GM12878 (cell line): Measurements from ENCODE around the gene PRKN. TPM values are rescaled to one million over a fixed set of nuclear protein-coding genes. Genes with fewer than 3 reads are reported as not detected.

Experiments used
- ATAC-seq: fragments of 200-7000 bp; cut with Tn5 transposase; 3 replicates; pipeline ENCODE4 v1.9.1; 2020; ENCODE audit warnings: mild to moderate bottlenecking, moderate library complexity
- BruUV-seq: library from RNA; stranded (reverse); fragments of 400-500 nt; replicated peaks from 2 replicates; lab custom pipeline; 2021; lab: Mats Ljungman, UMichigan
- CTCF ChIA-PET: fragments of 300-600 bp; sonication (Branson Sonifier 250); formaldehyde crosslinking; extraction: SDS; loops from one replicate; lab custom pipeline; 2021; ENCODE audit warnings: inconsistent platforms; lab: Yijun Ruan, JAX
- POLR2A ChIA-PET: fragments of 350-600 bp; formaldehyde crosslinking; extraction: SDS; loops from one replicate; lab custom pipeline; 2021; ENCODE audit warnings: inconsistent platforms; lab: Charles Lee
- RAD21 ChIA-PET: fragments of 300-600 bp; sonication (Branson Sonifier 250); formaldehyde crosslinking; loops from one replicate; lab custom pipeline; 2023; ENCODE audit warnings: antibody characterized with exemption; ENCODE audit not compliant: unreplicated experiment; lab: Charles Lee
- SMC1A ChIA-PET: fragments of 300-600 bp; sonication (Branson Sonifier 250); formaldehyde crosslinking; loops from one replicate; lab custom pipeline; 2023; ENCODE audit not compliant: unreplicated experiment, uncharacterized antibody; lab: Charles Lee
- DNase-seq: peaks from one replicate; pipeline ENCODE4 v3.0.0-alpha.2; 2011; ENCODE audit warnings: low read depth, low spot score
- FAIRE-seq: peaks from 3 replicates; lab custom pipeline; 2011; peaks lifted over from hg19 to GRCh38; lab: Jason Lieb, UNC
- H2AFZ ChIP-seq: 2 replicates; pipeline ENCODE4 v1.6.0; 2011; ENCODE audit warnings: low read depth, low read length, control low read depth; ENCODE audit not compliant: control insufficient read depth
- H3K27ac ChIP-seq: 2 replicates; pipeline ENCODE4 v1.5.1; 2011; ENCODE audit warnings: control low read depth; ENCODE audit not compliant: control insufficient read depth, insufficient read depth
- H3K27me3 ChIP-seq, 2 experiments: replicated peaks in 1 of 2; 2 replicates each; pipeline versions ENCODE4 v1.6.0 to v1.6.1; 2011; ENCODE audit warnings: low read length in 1 of 2; ENCODE audit not compliant: control insufficient read depth in 2 of 2, insufficient read depth in 2 of 2
- H3K36me3 ChIP-seq, 2 experiments: 2 replicates each; pipeline ENCODE4 v1.5.1; 2011; ENCODE audit warnings: low read length in 1 of 2; ENCODE audit not compliant: control insufficient read depth in 2 of 2, insufficient read depth in 2 of 2
- H3K4me1 ChIP-seq: 2 replicates; pipeline ENCODE4 v1.6.1; 2011; ENCODE audit warnings: mild to moderate bottlenecking, low read length, moderate library complexity, mixed read lengths; ENCODE audit not compliant: control insufficient read depth, insufficient read depth
- H3K4me2 ChIP-seq: 2 replicates; pipeline ENCODE4 v1.6.0; 2011; ENCODE audit warnings: control low read depth; ENCODE audit not compliant: control insufficient read depth, insufficient read depth
- H3K4me3 ChIP-seq: fragments of 200-600 bp; sonication (generic); 2 replicates; pipeline ENCODE4 v1.5.1; 2016
- H3K79me2 ChIP-seq: 2 replicates; pipeline ENCODE4 v1.6.0; 2011; ENCODE audit warnings: low read length; ENCODE audit not compliant: control insufficient read depth, insufficient read depth
- H3K9ac ChIP-seq: 2 replicates; pipeline ENCODE4 v1.8.0; 2011; ENCODE audit warnings: low read length, control low read depth, mixed read lengths; ENCODE audit not compliant: control insufficient read depth, insufficient read depth
- H3K9me3 ChIP-seq: replicated peaks from 3 replicates; pipeline ENCODE4 v1.5.1; 2011; ENCODE audit warnings: mild to moderate bottlenecking, low read length; ENCODE audit not compliant: control insufficient read depth, insufficient read depth
- H4K20me1 ChIP-seq: 2 replicates; pipeline ENCODE4 v1.6.0; 2011; ENCODE audit not compliant: control insufficient read depth, insufficient read depth
- CHD4 ChIP-seq: fragments of 200-600 bp; sonication (generic); IDR thresholded peaks from 2 replicates; pipeline ENCODE4 v1.6.1; 2016; ENCODE audit warnings: mild to moderate bottlenecking
- EGR1 ChIP-seq, 2 experiments: IDR thresholded peaks; 1 replicate in 1 of 2; 2 replicates in 1 of 2; pipeline ENCODE4 v1.6.1; 2011 to 2012; ENCODE audit warnings: low read depth in 2 of 2, low read length in 2 of 2, borderline replicate concordance in 1 of 2, mild to moderate bottlenecking in 1 of 2, moderate library complexity in 1 of 2
- NRF1 ChIP-seq: conservative IDR thresholded peaks from 2 replicates; pipeline ENCODE4 v1.6.1; 2011; ENCODE audit warnings: mild to moderate bottlenecking, low read depth, low read length, improper control_type of control experiment
- PML ChIP-seq: IDR thresholded peaks from 2 replicates; pipeline ENCODE4 v1.6.1; 2012; ENCODE audit warnings: low read length, inconsistent platforms
- RB1 ChIP-seq: fragments of 450-650 bp; formaldehyde crosslinking; IDR thresholded peaks from 2 replicates; pipeline ENCODE4 v1.6.1; 2017; ENCODE audit warnings: mild to moderate bottlenecking, borderline replicate concordance
- TCF7 ChIP-seq: IDR thresholded peaks from 2 replicates; pipeline ENCODE4 v1.6.1; 2014; ENCODE audit warnings: antibody characterized with exemption, borderline replicate concordance
- WGBS: methylation state at CpG from one replicate; pipeline ENCODE4 v1.1.6; 2016; ENCODE audit warnings: low lambda C conversion rate; ENCODE audit not compliant: insufficient replicate concordance, insufficient coverage; ENCODE audit errors: missing lambda C conversion rate; 5-methylcytosine and 5-hydroxymethylcytosine counted together
- in situ Hi-C: fragments of 300-500 bp; cut with MboI; formaldehyde crosslinking; loops from 9 replicates; pipeline ENCODE4 v1.14.3; 2018; ENCODE audit warnings: mixed read lengths
- intact Hi-C: fragments of 100-400 bp; cut with micrococcal nuclease; formaldehyde crosslinking; loops from one replicate; pipeline ENCODE4 v1.14.2; 2022; ENCODE audit not compliant: unreplicated experiment
- polyA plus RNA-seq, 11 experiments: library from polyadenylated mRNA; depleted of rRNA in 4 of 11; unstranded in 6 of 11; stranded (reverse) in 5 of 11; fragments of >200 nt; fragmentation: Nextera tagmentation in 4 of 11; fragmentation: Illumina TruSeq in 1 of 11; extraction: Ambion mirVana in 4 of 11; extraction: Trizol in 1 of 11; gene quantifications; 1 replicate in 1 of 11; 2 replicates in 10 of 11; pipeline versions ENCODE4 v1.2.1 to v1.2.3, GENCODE V29; 2011 to 2016; ENCODE audit warnings: inconsistent platforms in 2 of 11, missing spikeins in 2 of 11, low read depth in 1 of 11
- total RNA-seq, 4 experiments: library from RNA; depleted of rRNA in 3 of 4; stranded (reverse); fragments of >200 nt in 3 of 4; fragmentation: Illumina TruSeq in 1 of 4; extraction: Trizol in 1 of 4; gene quantifications; 2 replicates each; pipeline versions ENCODE4 v1.2.1 to v1.2.3, GENCODE V29; 2013 to 2021
- TF ChIP-seq, protein P1 (sequence below), 3 experiments: IDR thresholded peaks in 2 of 3; conservative IDR thresholded peaks in 1 of 3; 2 replicates each; pipeline ENCODE4 v1.5.1; 2011; ENCODE audit warnings: low read depth in 3 of 3, low read length in 3 of 3, mild to moderate bottlenecking in 3 of 3, control low read depth in 2 of 3, moderate library complexity in 2 of 3, inconsistent platforms in 1 of 3, mixed read lengths in 1 of 3; ENCODE audit not compliant: control insufficient read depth in 2 of 3, insufficient read depth in 1 of 3; ENCODE audit errors: extremely low read depth in 1 of 3
- TF ChIP-seq, protein P2 (sequence below): IDR thresholded peaks from 2 replicates; pipeline ENCODE4 v1.6.1; 2012; ENCODE audit warnings: low read depth, low read length, improper control_type of control experiment
- TF ChIP-seq, protein P3 (sequence below): fragments of 450-650 bp; IDR thresholded peaks from 2 replicates; pipeline ENCODE4 v1.6.1; 2017; ENCODE audit warnings: low read depth, mild to moderate bottlenecking, moderate library complexity
- TF ChIP-seq, protein P4 (sequence below): fragments of 450-650 bp; IDR thresholded peaks from 2 replicates; pipeline ENCODE4 v1.6.1; 2014; ENCODE audit warnings: mild to moderate bottlenecking

PRKN gene
- total and polyA plus RNA-seq, 10 of the 15 experiments (the other 5 are each of a cell fraction or from before 2014, with no cell fraction given) = 0.06 to 0.09 TPM; not detected in 8

DNA sequence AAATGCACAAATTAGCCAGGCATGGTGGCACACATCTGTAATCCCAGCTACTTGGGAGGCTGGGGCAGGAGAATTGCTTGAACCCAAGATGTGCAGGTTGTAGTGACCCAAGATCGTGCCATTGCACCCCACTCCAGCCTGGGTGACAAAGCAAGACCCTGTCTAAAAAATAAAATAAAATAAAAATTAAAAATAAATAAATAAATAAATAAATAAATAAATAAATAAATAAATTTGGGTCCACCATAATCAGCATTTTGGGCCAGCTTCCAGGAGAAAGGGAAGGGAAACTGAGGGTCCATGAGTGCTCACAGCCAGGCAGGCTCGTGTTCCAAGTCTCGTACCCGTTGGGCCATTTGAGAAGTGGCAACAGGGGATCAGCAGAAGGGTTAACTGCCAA is 1322.1 kb downstream of the PRKN start:
- H3K36me3 ChIP-seq = no peaks in the 10 kb centered on the region
- in situ Hi-C loops = no loop called here
- CTCF ChIA-PET = no interaction called here
- BruUV-seq = no TSS peak
- H3K27me3 ChIP-seq = no peaks in the 10 kb centered on the region
- H2AFZ ChIP-seq = no peak overlapping the region
- no peak for ATAC-seq
- TF ChIP-seq, protein P1, sequence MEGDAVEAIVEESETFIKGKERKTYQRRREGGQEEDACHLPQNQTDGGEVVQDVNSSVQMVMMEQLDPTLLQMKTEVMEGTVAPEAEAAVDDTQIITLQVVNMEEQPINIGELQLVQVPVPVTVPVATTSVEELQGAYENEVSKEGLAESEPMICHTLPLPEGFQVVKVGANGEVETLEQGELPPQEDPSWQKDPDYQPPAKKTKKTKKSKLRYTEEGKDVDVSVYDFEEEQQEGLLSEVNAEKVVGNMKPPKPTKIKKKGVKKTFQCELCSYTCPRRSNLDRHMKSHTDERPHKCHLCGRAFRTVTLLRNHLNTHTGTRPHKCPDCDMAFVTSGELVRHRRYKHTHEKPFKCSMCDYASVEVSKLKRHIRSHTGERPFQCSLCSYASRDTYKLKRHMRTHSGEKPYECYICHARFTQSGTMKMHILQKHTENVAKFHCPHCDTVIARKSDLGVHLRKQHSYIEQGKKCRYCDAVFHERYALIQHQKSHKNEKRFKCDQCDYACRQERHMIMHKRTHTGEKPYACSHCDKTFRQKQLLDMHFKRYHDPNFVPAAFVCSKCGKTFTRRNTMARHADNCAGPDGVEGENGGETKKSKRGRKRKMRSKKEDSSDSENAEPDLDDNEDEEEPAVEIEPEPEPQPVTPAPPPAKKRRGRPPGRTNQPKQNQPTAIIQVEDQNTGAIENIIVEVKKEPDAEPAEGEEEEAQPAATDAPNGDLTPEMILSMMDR (IDR thresholded peaks at IDR 0.05 in 2 of 3, conservative IDR thresholded peaks at IDR 0.05 in 1 of 3; ENCODE audit: control insufficient read depth in 2 of 3, extremely low read depth in 1 of 3, insufficient read depth in 1 of 3, low read depth in 3 of 3, low read length in 3 of 3) = no peak
- TF ChIP-seq, protein P2, sequence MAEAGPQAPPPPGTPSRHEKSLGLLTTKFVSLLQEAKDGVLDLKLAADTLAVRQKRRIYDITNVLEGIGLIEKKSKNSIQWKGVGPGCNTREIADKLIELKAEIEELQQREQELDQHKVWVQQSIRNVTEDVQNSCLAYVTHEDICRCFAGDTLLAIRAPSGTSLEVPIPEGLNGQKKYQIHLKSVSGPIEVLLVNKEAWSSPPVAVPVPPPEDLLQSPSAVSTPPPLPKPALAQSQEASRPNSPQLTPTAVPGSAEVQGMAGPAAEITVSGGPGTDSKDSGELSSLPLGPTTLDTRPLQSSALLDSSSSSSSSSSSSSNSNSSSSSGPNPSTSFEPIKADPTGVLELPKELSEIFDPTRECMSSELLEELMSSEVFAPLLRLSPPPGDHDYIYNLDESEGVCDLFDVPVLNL = no peak
- no peak for TF ChIP-seq CHD4
- no peak for TF ChIP-seq RB1
- no peak for TF ChIP-seq EGR1 (IDR thresholded peaks at IDR 0.05; ENCODE audit: borderline replicate concordance in 1 of 2, low read depth in 2 of 2, low read length in 2 of 2)
- TF ChIP-seq TCF7 = no peak
- TF ChIP-seq, protein P3, sequence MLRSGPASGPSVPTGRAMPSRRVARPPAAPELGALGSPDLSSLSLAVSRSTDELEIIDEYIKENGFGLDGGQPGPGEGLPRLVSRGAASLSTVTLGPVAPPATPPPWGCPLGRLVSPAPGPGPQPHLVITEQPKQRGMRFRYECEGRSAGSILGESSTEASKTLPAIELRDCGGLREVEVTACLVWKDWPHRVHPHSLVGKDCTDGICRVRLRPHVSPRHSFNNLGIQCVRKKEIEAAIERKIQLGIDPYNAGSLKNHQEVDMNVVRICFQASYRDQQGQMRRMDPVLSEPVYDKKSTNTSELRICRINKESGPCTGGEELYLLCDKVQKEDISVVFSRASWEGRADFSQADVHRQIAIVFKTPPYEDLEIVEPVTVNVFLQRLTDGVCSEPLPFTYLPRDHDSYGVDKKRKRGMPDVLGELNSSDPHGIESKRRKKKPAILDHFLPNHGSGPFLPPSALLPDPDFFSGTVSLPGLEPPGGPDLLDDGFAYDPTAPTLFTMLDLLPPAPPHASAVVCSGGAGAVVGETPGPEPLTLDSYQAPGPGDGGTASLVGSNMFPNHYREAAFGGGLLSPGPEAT = no peak
- TF ChIP-seq PML = no peak
- TF ChIP-seq NRF1 = no peak
- TF ChIP-seq, protein P4, sequence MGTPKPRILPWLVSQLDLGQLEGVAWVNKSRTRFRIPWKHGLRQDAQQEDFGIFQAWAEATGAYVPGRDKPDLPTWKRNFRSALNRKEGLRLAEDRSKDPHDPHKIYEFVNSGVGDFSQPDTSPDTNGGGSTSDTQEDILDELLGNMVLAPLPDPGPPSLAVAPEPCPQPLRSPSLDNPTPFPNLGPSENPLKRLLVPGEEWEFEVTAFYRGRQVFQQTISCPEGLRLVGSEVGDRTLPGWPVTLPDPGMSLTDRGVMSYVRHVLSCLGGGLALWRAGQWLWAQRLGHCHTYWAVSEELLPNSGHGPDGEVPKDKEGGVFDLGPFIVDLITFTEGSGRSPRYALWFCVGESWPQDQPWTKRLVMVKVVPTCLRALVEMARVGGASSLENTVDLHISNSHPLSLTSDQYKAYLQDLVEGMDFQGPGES = no peak
- TF ChIP-seq, all 136 proteins: peak for 0
- FAIRE-seq (no peak), DNase-seq (no peak)
- H3K27ac ChIP-seq = no peak overlapping the region
- ChIA-PET POLR2A (interaction anchor here (0.6 kb wide), 1 partner anchor 442 kb away, joined by 3 read pairs; no protein-coding TSS in a partner anchor), RAD21 (no interaction called here), SMC1A (no interaction called here)
- H3K9ac ChIP-seq = no peak overlapping the region
- intact Hi-C loops = no loop called here
- H3K4me2 ChIP-seq = no peak overlapping the region
- H4K20me1 ChIP-seq = no peaks in the 10 kb centered on the region
- H3K79me2 ChIP-seq = no peaks in the 10 kb centered on the region
- no peaks in the 10 kb centered on the region; the same call in 2 of the 3 replicates for H3K9me3 ChIP-seq
- no peaks in the 10 kb centered on the region for H3K4me1 ChIP-seq
- WGBS = 22% methylated on average over 4 of the region's 4 CpGs
- no peak overlapping the region for H3K4me3 ChIP-seq
